Endothelial cell (in vitro differentiated cells): ENCODE data around the gene LMTK3. TPM values are rescaled to one million over a fixed set of nuclear protein-coding genes. Genes with fewer than 3 reads are reported as not detected.

ENCODE experiments used
- DNase-seq: peaks from one replicate; pipeline ENCODE4 v3.0.0; 2021; ENCODE audit warnings: low spot score
- H3K27ac Mint-ChIP-seq: one replicate; pipeline ENCODE4 v1.8.0; 2021; ENCODE audit warnings: mixed read lengths, inconsistent platforms; ENCODE audit not compliant: unreplicated experiment
- H3K27me3 Mint-ChIP-seq: one replicate; pipeline ENCODE4 v1.8.0; 2021; ENCODE audit warnings: mild to moderate bottlenecking, moderate library complexity, mixed read lengths, inconsistent platforms; ENCODE audit not compliant: unreplicated experiment
- H3K36me3 Mint-ChIP-seq: one replicate; pipeline ENCODE4 v1.8.0; 2021; ENCODE audit warnings: mild to moderate bottlenecking, low read depth, mixed read lengths, inconsistent platforms; ENCODE audit not compliant: unreplicated experiment
- H3K4me1 Mint-ChIP-seq: one replicate; pipeline ENCODE4 v1.8.0; 2021; ENCODE audit warnings: mild to moderate bottlenecking, mixed read lengths, inconsistent platforms; ENCODE audit not compliant: unreplicated experiment
- H3K4me3 Mint-ChIP-seq: one replicate; pipeline ENCODE4 v1.8.0; 2021; ENCODE audit warnings: mild to moderate bottlenecking, mixed read lengths, inconsistent platforms; ENCODE audit not compliant: unreplicated experiment
- H3K9me3 Mint-ChIP-seq: one replicate; pipeline ENCODE4 v1.8.0; 2021; ENCODE audit warnings: mixed read lengths, inconsistent platforms; ENCODE audit not compliant: unreplicated experiment
- CTCF ChIP-seq: fragments of 200-600 bp; sonication (generic); IDR thresholded peaks from one replicate; pipeline ENCODE4 v1.5.0; 2021; ENCODE audit warnings: antibody characterized with exemption; ENCODE audit not compliant: unreplicated experiment
- total RNA-seq: library from RNA; stranded (reverse); fragmentation: NEBNext Ultra II Directional; extraction: Animal tissue kit (Norgen Biotek cat#: 25700); gene quantifications from one replicate; pipeline ENCODE4 v1.2.1, GENCODE V29; 2021; ENCODE audit not compliant: unreplicated experiment

The LMTK3 gene
- total RNA-seq, 1 donor from 2014 or later: 3.0 TPM

DNA sequence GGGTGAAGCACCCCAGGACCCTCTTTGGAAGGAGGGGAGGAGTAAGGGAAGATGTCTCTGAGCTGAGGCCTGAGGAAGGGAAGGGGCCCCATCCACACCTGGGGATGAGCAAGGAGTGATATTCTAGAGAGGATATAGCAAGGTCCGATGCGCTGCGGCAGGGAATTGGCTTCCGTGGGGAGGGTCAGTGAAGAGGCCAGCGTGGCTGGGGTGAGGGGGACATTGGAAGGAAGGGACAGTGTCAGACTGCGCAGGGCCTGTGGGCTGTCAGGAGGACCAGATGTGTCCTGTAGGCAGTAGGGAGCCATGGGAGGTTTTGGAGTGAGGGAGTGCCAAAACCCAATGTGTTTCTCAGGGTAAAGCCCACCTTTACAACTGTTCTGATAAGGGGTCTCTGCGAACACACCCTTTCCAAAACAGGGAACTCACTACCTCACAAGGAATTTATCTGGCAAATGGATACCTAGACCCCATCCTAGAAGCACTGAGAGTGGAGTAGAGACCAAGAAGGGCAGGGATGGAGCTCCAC, 3.7 kb downstream of the LMTK3 start:
- no peak for DNase-seq
- Mint-ChIP-seq H3K27me3 (peaks cover 24% of the 10 kb centered on the region), H3K9me3 (no peaks in the 10 kb centered on the region), H3K36me3 (no peaks in the 10 kb centered on the region), H3K4me1 (peaks cover 8% of the 10 kb centered on the region), H3K4me3 (no peak overlapping the region), H3K27ac (no peak overlapping the region)
- no peak for TF ChIP-seq CTCF

DNA sequence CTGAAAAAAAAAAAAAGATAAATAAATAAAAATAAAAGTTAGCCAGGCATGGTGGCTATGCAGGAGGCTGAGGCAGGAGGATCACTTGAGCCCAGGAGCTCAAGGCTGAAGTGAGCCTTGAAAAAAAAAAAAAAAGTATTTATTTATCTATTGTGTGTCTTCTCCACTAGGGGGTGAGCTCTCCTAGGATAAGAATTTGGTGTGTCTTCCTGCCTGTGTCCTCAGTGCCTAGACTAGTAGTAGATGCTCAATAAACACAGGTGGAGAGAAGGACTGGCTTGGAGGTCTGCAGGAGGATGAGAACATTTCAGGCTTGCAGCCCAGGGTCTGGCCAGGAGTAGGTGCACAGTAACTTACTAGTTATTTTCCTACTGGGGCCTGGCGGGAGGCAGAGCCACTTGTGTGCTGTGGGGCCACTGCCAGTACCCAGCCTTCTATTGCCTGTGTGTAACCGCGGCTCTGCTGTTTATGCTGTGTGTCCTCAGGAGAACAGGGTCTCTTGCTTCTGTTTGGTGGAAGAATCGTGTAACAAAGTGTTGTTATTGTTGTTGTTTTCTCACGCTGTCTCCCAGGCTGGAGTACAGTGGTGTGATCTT, 5.4 kb downstream of the LMTK3 start:
- no peaks in the 10 kb centered on the region for H3K9me3 Mint-ChIP-seq
- peak overlapping the region; percentile 48 for H3K27ac Mint-ChIP-seq
- peak; percentile 64 for TF ChIP-seq CTCF
- H3K36me3 Mint-ChIP-seq: no peaks in the 10 kb centered on the region
- no peak overlapping the region for H3K4me3 Mint-ChIP-seq
- H3K4me1 Mint-ChIP-seq: peaks cover 8% of the 10 kb centered on the region
- no peak for DNase-seq
- H3K27me3 Mint-ChIP-seq: peaks cover 28% of the 10 kb centered on the region

DNA sequence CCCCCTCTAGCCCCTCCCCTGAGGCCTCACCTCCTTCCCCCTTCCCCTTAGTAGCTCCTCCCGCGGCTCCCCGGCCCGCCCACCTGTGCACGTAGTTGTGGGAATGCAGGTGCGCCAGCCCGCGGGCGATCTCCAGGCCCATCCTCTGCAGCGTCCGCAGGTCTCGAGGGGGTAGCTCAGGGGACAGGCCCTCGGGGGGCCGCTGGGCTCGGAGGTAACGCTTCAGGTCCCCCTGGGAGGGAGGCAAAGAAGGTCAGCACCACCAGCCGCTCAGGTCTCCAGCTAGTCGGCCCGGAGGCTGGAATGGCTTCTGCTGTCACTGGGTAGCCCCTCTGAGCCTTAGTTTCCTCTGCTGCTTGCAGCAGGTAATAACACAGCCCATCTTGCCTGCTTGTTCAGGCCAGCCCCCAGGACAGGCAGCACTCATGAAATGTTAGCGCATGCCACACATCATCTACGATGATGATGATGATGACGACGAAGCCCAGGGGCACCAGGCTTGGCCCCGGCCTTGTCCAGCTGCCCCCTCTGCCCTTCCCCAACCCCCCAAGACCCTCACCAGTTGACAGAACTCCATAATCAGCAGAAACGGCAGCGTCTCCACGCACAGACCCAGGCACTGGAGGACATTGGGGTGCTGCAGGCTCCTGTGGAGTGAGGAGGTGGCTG, 9.2 kb downstream of the LMTK3 start:
- DNase-seq: no peak
- H3K4me1 Mint-ChIP-seq: peaks cover 6% of the 10 kb centered on the region
- H3K27me3 Mint-ChIP-seq: peaks cover 18% of the 10 kb centered on the region
- H3K4me3 Mint-ChIP-seq: no peak overlapping the region
- no peaks in the 10 kb centered on the region for H3K36me3 Mint-ChIP-seq
- no peak for TF ChIP-seq CTCF
- no peaks in the 10 kb centered on the region for H3K9me3 Mint-ChIP-seq
- H3K27ac Mint-ChIP-seq: no peak overlapping the region

DNA sequence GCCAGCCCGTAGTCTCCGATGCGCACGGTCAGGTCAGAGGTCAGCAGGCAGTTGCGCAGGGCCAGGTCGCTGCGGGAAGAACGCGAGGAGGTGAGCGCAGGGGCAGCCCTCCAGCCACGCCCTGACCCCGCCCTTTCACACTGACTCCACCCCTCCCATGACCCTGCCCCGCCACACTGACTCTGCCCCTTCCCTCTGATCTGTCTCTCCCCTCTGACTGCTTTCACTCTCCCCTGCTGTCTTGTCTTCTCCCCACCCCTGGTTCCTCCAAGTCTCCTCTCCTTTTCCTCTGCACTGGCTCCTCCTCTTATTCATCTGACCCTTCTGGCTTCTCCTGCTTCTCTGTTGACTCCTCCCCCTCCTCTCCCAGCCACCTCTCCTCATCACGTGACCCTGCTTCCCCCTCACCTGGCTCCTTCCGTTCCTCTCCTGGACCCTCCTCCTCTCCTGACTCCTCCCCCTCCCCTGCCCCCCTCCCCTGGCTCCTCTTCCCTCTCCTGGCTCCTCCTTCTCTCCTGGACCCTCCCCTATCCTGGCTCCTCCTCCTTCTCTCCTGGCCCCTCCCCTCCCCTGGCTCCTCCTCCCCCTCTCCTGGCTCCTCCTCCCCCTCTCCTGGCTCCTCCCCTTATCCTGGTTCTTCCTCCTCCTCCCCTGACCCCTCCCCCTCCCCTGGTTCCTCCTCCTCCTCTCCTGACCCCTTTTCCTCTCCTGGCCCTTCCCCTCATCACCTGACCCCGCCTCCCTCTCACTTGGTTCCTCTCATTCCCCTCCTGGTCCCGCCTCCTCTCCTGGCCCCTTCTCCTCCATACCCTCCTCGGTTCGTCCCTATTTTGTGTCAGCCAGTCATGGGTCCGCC, 9.9 kb downstream of the LMTK3 start:
- no peak for TF ChIP-seq CTCF
- Mint-ChIP-seq H3K4me1 (peaks cover 6% of the 10 kb centered on the region), H3K9me3 (no peaks in the 10 kb centered on the region), H3K36me3 (no peaks in the 10 kb centered on the region), H3K4me3 (peak overlapping the region; percentile 44), H3K27ac (peak overlapping the region; percentile 48), H3K27me3 (peaks cover 18% of the 10 kb centered on the region)
- peak; percentile 79 for DNase-seq
